Measurements from ENCODE around the gene LRRC55.

LRRC55 gene

DNA sequence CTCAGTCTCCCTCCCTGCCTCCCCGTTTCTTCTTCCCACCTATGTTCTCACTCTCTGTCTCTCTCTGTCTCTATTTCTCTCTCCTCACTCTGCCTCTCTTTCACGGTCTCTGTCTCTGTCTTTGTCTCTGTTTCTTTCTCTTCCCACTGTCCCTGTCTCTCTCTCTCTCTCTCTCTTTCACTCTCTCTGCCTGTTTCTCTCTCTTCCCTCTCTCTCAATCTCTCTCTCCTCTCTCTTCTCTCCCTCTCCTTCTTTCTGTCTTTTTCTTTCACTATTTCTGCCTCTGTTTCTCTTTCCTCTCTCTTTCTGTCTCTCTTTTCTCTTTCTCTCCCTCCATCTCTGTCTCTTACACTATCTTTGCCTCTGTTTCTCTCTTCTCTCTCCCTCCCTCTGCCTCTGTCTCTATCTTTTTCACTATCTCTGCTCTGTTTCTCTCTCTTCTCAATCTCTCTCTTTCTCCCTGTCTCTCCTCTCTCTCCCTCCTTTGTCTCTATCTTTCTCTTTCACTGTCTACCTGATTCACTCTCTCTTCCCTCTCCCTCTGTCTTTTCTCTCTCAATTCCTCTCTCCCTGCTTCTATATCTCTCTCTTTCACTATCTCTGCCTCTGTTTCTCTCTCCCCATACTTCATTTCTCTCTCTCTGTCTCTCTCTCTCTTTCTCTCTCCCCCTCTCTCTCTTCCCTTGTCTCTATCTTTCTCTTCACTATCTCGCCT, 49.9 kb downstream of the LRRC55 start:
- Mint-ChIP-seq H3K27me3 (peaks cover 55% of the 10 kb centered on the region), H3K36me3 (no peaks in the 10 kb centered on the region), H3K4me3 (no peak overlapping the region), H3K9me3 (no peaks in the 10 kb centered on the region), H3K4me1 (peaks cover 11% of the 10 kb centered on the region), H3K27ac (no peak overlapping the region)
- ATAC-seq: no peak

DNA sequence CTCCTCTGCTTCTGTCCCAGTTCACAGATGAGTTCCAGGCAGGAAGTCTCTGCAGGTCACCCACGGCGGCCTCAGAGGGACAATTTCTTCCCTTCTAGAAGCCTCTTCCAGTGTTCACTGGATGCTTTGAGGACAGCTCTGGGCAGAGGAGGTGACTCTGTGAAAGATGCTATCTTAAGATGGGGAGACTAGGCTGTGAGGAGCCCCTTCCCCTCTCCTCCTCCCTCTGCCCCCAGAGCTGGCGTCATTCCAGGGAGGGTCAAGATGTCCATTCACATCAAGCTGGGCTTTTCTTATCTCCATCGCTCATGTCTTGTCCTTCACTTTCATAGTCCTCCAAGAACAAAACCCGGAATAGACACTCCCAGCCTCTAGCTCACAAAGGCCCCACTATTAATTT, 51.9 kb downstream of the LRRC55 start:
- peaks cover 70% of the 10 kb centered on the region for H3K27me3 Mint-ChIP-seq
- H3K36me3 Mint-ChIP-seq: no peaks in the 10 kb centered on the region
- no peak overlapping the region for H3K4me3 Mint-ChIP-seq
- no peaks in the 10 kb centered on the region for H3K9me3 Mint-ChIP-seq
- peaks cover 11% of the 10 kb centered on the region for H3K4me1 Mint-ChIP-seq
- no peak overlapping the region for H3K27ac Mint-ChIP-seq
- no peak for ATAC-seq

GRCh38 chr11:57235761-57236703, 54.3 kb downstream of the LRRC55 start:
- H3K9me3 Mint-ChIP-seq: no peaks in the 10 kb centered on the region
- peaks cover 11% of the 10 kb centered on the region for H3K4me1 Mint-ChIP-seq
- no peaks in the 10 kb centered on the region for H3K36me3 Mint-ChIP-seq
- H3K4me3 Mint-ChIP-seq: no peak overlapping the region
- H3K27me3 Mint-ChIP-seq: peaks cover 70% of the 10 kb centered on the region
- ATAC-seq: no peak
- H3K27ac Mint-ChIP-seq: no peak overlapping the region

DNA sequence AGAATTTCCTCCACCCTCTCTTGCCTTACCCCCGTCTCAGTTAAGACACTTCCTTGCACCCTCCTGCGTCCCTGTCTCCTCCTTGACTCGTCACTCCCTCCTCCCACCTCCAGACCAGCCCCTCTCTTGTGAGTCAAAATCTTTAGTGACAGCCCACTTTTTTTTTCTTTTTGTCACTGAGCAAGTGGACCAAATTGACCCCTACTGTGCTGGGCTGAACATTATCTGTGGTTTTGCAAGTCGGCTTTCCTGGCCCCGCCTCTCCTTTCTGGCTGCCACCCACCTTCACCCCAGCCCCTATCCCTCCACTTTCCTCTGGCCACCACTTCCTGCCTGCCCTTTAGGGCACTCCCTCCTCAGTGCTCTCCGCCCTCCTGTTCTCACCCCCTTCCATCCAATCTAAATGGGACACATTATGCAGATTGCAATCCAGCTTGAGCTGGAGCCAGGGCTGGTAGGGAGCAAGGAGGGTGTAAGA, 55.5 kb downstream of the LRRC55 start, which contains the start of gene APLNR:
APLNR (minus strand) TSS at position 47 of the 478 bp plus-strand sequence. CDS start 246 bp downstream, outside the sequence.
- ATAC-seq: no peak
- no peaks in the 10 kb centered on the region for H3K9me3 Mint-ChIP-seq
- no peaks in the 10 kb centered on the region for H3K36me3 Mint-ChIP-seq
- peaks cover 58% of the 10 kb centered on the region for H3K27me3 Mint-ChIP-seq
- no peak within 1 kb of the TSS for H3K27ac Mint-ChIP-seq
- H3K4me3 Mint-ChIP-seq: no peak within 1 kb of the TSS
- peaks cover 1% of the 10 kb centered on the region for H3K4me1 Mint-ChIP-seq

- Mint-ChIP-seq H3K4me1 (no peaks in the 10 kb centered on the region), H3K36me3 (no peaks in the 10 kb centered on the region), H3K9me3 (no peaks in the 10 kb centered on the region), H3K27ac (no peak overlapping the region), H3K27me3 (peaks cover 39% of the 10 kb centered on the region), H3K4me3 (no peak overlapping the region)
- ATAC-seq: no peak
These were observed 57.6 kb downstream of the LRRC55 start for GRCh38 chr11:57239348-57239747.

DNA sequence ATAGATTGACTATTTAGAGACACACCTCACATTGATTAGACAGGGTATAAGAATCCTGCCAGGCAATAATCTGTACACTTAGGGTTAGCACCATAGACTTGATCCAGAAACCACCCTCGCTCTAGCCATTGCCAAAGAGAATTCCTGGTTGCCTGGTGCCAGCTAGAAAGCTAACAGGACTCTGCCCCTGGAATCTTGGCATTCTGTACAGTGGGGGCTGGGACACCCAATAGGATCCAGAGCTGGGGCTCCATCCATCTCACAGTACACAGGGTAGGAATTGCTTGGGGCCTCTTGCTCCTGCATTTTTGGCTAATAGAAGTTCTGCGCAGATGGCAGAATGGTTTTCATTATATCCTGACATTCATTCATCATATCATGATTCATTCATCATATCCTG, 58.3 kb downstream of the LRRC55 start:
- H3K27me3 Mint-ChIP-seq: peaks cover 32% of the 10 kb centered on the region
- no peak overlapping the region for H3K4me3 Mint-ChIP-seq
- no peaks in the 10 kb centered on the region for H3K4me1 Mint-ChIP-seq
- H3K27ac Mint-ChIP-seq: no peak overlapping the region
- H3K36me3 Mint-ChIP-seq: no peaks in the 10 kb centered on the region
- ATAC-seq: no peak
- H3K9me3 Mint-ChIP-seq: no peaks in the 10 kb centered on the region

DNA sequence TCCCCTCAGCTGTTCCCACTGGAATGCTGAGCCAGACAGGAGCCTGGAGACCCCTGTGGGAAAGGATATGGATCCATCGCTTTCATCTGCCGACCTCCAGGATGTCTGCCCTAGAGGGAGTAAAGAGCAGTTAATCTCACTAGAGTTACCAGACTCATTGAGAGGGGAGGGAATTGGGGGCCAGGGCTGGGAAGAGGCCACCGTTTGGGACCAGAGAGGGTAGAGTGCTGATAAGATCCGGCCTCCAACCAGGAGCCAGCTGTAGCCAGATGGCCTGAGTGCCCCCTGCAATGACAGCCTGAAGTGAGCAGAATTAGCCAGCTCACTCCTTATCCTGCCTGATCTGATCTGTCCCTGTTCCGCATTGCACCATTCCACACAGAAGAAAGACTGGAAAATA, 59.0 kb downstream of the LRRC55 start:
- Mint-ChIP-seq H3K9me3 (no peaks in the 10 kb centered on the region), H3K27ac (no peak overlapping the region), H3K4me3 (no peak overlapping the region), H3K36me3 (no peaks in the 10 kb centered on the region), H3K4me1 (no peaks in the 10 kb centered on the region), H3K27me3 (peaks cover 25% of the 10 kb centered on the region)
- no peak for ATAC-seq
